ACC112 (cell line): Measurements from ENCODE around the gene MAPT.

Experiments
- H2AFZ ChIP-seq: fragments of 200-600 bp; sonication (generic); one replicate; pipeline ENCODE4 v1.6.0; 2017; ENCODE audit warnings: antibody characterized with exemption, low read length; ENCODE audit not compliant: unreplicated experiment
- H3K27ac ChIP-seq: fragments of 200-600 bp; sonication (generic); 2 replicates; pipeline ENCODE4 v1.5.1; 2014; ENCODE audit warnings: low read depth, mild to moderate bottlenecking, antibody characterized with exemption, low read length, moderate library complexity
- H3K27me3 ChIP-seq: fragments of 200-600 bp; sonication (generic); 2 replicates; pipeline ENCODE4 v1.6.1; 2014; ENCODE audit warnings: mild to moderate bottlenecking, antibody characterized with exemption, low read length, moderate library complexity, mixed read lengths; ENCODE audit not compliant: insufficient read depth
- H3K36me3 ChIP-seq: fragments of 200-600 bp; sonication (generic); 2 replicates; pipeline ENCODE4 v1.6.1; 2016; ENCODE audit warnings: mild to moderate bottlenecking, antibody characterized with exemption, low read length, moderate library complexity, mixed read lengths; ENCODE audit not compliant: insufficient read depth
- H3K4me1 ChIP-seq: fragments of 200-600 bp; sonication (generic); one replicate; pipeline ENCODE4 v1.6.1; 2016; ENCODE audit warnings: low read length, mixed read lengths; ENCODE audit not compliant: insufficient read depth, unreplicated experiment, control insufficient read depth
- H3K4me3 ChIP-seq: fragments of 200-600 bp; sonication (generic); 2 replicates; pipeline ENCODE4 v1.5.1; 2014; ENCODE audit warnings: mild to moderate bottlenecking, low read depth, low read length
- H3K79me2 ChIP-seq: fragments of 200-600 bp; sonication (generic); one replicate; pipeline ENCODE4 v1.6.0; 2016; ENCODE audit warnings: low read length; ENCODE audit not compliant: control insufficient read depth, unreplicated experiment, insufficient read depth

MAPT gene

GRCh38 chr17:46043606-46044005 lies 149.3 kb downstream of the MAPT start:
- no peaks in the 10 kb centered on the region for H3K27me3 ChIP-seq
- peaks cover 4% of the 10 kb centered on the region for H3K4me1 ChIP-seq
- H3K27ac ChIP-seq, result no peak overlapping the region
- H2AFZ ChIP-seq, result no peak overlapping the region
- H3K4me3 ChIP-seq, result no peak overlapping the region
- peaks cover 33% of the 10 kb centered on the region for H3K36me3 ChIP-seq
- H3K79me2 ChIP-seq, result peaks cover 14% of the 10 kb centered on the region

DNA sequence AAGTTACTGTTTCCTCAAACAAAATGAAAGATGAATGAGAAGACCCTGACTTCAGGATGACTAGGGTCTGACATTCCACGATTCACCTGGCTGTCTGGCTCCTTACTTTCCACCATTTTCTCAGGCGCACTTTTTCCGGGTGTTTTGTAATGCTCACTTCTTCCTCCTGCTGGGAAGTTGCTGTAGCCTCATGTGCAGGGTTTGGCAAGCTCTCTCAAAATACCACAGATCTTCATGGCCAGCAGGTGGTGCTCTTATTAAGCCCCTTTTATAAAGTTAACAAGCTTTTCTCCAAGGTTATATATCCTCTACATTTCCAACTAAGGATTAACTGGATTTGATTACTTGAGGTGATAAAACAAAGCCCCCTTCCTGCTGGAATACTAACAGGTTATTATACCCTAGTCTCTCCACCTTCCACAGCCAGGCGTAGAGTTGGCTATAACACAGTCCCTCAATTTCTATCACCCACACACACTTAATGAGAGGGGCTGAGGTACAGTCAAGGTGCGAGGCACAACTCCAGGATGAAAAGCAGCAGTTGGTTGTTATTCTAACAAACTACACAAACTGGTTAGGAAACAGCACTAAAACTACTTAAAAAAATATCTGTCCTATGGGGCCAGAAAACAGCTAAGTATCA lies 150.1 kb downstream of the MAPT start:
- Histone ChIP-seq H3K4me3 (no peak overlapping the region), H3K4me1 (peaks cover 4% of the 10 kb centered on the region), H3K27me3 (no peaks in the 10 kb centered on the region), H3K27ac (no peak overlapping the region), H2AFZ (no peak overlapping the region), H3K36me3 (peaks cover 27% of the 10 kb centered on the region), H3K79me2 (peaks cover 14% of the 10 kb centered on the region)

DNA sequence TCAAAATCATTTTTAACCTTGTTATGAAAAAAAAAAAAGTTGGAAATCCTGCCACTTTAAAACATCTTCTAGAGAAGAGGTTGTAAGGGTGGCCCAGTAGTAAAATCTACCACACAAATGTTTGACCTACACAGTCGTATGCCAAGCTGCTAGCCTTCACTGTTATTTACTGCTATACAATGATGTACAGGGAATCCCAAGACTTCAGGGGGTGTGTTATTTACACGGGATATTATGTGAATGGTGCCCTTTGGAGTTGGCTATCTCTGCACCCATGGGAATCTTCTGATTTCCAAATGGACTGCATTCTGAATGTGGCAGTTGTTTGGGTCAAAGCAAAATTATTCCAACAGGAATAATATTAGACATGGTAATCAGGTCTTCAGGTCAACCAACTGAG lies 150.6 kb downstream of the MAPT start:
- peaks cover 28% of the 10 kb centered on the region for H3K36me3 ChIP-seq
- no peak overlapping the region for H2AFZ ChIP-seq
- H3K4me3 ChIP-seq, result no peak overlapping the region
- H3K27me3 ChIP-seq, result no peaks in the 10 kb centered on the region
- H3K4me1 ChIP-seq, result peaks cover 4% of the 10 kb centered on the region
- peaks cover 14% of the 10 kb centered on the region for H3K79me2 ChIP-seq
- no peak overlapping the region for H3K27ac ChIP-seq

DNA sequence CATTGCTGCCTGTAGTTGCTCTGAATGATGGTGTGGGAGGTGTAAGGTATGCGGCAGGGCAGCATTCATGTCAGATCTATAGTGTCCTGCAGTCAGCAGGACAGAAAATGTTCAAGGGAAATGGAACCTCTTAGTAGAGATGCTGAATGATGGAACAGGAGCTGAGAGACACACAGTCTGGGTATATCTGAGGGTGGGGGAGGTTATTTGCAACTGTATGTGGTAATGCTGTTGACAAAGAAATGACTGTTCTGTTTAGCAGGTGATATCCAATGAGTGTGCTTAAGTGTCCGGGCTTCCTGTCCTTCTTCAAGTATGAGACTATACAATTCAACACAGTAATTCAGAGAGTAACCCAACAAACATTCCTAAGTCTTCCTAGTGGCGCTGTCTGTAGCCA lies 151.3 kb downstream of the MAPT start:
- Histone ChIP-seq H3K36me3 (peaks cover 30% of the 10 kb centered on the region), H3K4me3 (no peak overlapping the region), H3K4me1 (peaks cover 4% of the 10 kb centered on the region), H3K27ac (no peak overlapping the region), H2AFZ (no peak overlapping the region), H3K79me2 (peaks cover 14% of the 10 kb centered on the region), H3K27me3 (no peaks in the 10 kb centered on the region)

DNA sequence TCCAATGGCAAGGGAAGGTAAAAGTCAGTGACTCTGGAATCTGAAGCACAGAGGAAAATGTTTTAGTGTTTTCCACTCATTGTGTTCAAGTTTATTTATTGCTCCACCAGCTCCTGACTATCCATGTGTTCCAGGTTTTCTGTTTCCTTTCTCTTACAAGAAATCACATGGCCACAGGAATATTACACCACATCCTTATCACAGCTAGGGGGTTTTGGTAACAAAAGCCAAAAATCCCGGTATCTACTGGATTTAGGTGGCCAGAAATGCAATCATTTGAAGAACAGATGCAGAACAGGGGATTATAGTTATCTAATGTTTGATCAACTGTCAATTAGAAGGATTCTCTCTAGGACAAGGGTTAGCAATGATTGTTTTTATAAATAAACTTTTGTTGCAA lies 152.6 kb downstream of the MAPT start:
- Histone ChIP-seq H3K27ac (peak overlapping the region; percentile 40), H2AFZ (no peak overlapping the region), H3K79me2 (peaks cover 25% of the 10 kb centered on the region), H3K27me3 (no peaks in the 10 kb centered on the region), H3K4me3 (no peak overlapping the region), H3K36me3 (peaks cover 43% of the 10 kb centered on the region), H3K4me1 (peaks cover 6% of the 10 kb centered on the region)

- Histone ChIP-seq H3K36me3 (peaks cover 44% of the 10 kb centered on the region), H3K4me3 (no peak overlapping the region), H3K27ac (peak overlapping the region; percentile 40; the same call in 1 of the 2 replicates), H3K27me3 (no peaks in the 10 kb centered on the region), H3K4me1 (peaks cover 7% of the 10 kb centered on the region), H2AFZ (no peak overlapping the region), H3K79me2 (peaks cover 24% of the 10 kb centered on the region)
These were observed 153.0 kb downstream of the MAPT start for GRCh38 chr17:46047398-46047797.

- Histone ChIP-seq H3K4me3 (no peak overlapping the region), H3K27me3 (no peaks in the 10 kb centered on the region), H3K36me3 (peaks cover 41% of the 10 kb centered on the region), H2AFZ (no peak overlapping the region), H3K79me2 (peaks cover 21% of the 10 kb centered on the region), H3K27ac (no peak overlapping the region), H3K4me1 (peaks cover 7% of the 10 kb centered on the region)
These were observed 153.5 kb downstream of the MAPT start for GRCh38 chr17:46047856-46048255.

DNA sequence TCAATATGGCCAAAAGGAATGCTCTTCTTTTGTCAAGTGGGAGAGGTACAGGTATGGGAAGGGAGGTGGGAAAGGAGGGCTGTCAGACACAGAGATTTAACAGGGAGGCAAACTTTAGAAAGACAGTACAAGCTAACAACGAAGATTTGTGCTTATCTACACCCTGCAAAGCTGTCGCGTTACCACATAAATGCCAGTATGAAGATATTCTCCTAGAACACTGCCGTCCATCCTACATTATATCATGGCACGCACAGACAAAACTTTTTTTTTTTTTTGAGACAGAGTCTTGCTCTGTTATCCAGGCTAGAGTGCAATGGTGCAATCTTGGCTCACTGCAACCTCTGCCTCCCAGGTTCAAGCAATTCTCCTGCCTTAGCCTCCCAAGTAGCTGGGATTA lies 155.3 kb downstream of the MAPT start:
- Histone ChIP-seq H3K27me3 (no peaks in the 10 kb centered on the region), H3K4me3 (no peak overlapping the region), H2AFZ (no peak overlapping the region), H3K27ac (no peak overlapping the region), H3K4me1 (peaks cover 13% of the 10 kb centered on the region), H3K79me2 (peaks cover 19% of the 10 kb centered on the region), H3K36me3 (peaks cover 28% of the 10 kb centered on the region)

DNA sequence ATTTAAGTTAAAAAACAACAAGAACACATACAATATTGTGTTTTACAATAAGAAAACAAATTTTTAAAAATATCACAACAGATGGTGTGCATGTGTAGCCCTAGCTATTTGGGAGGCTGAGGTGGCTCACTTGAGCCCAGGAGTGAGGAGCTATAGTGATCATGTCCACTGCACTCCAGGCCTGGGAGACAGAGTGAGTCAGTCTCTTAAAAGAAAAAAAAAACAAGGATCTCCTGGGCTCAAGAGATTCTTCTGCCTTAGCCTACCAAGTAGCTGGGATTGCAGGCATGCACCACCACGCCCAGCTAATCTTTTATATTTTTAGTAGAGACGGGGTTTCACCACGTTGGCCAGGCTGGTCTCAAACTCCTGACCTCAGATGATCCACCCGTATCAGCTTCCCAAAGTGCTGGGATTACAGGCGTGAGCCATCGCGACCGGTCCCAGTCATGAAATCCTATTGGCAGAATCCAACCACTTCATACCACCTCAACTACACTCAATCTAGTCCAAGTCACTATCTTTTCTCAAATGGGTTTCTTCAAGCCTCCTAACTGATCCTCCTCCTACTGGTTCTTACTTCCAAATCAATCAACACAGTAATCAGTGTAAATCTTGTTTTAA lies 159.7 kb downstream of the MAPT start:
- H3K4me1 ChIP-seq, result peaks cover 30% of the 10 kb centered on the region
- H3K4me3 ChIP-seq, result no peak overlapping the region
- no peak overlapping the region for H2AFZ ChIP-seq
- no peak overlapping the region for H3K27ac ChIP-seq
- peaks cover 26% of the 10 kb centered on the region for H3K36me3 ChIP-seq
- peaks cover 22% of the 10 kb centered on the region for H3K79me2 ChIP-seq
- no peaks in the 10 kb centered on the region for H3K27me3 ChIP-seq

GRCh38 chr17:46056800-46057304 lies 162.5 kb downstream of the MAPT start:
- H3K27me3 ChIP-seq, result no peaks in the 10 kb centered on the region
- H3K79me2 ChIP-seq, result peaks cover 15% of the 10 kb centered on the region
- peaks cover 7% of the 10 kb centered on the region; the same call in 1 of the 2 replicates for H3K36me3 ChIP-seq
- peaks cover 28% of the 10 kb centered on the region for H3K4me1 ChIP-seq
- H2AFZ ChIP-seq, result no peak overlapping the region
- peak overlapping the region; percentile 80 for H3K27ac ChIP-seq
- no peak overlapping the region; the same call in 1 of the 2 replicates for H3K4me3 ChIP-seq

DNA sequence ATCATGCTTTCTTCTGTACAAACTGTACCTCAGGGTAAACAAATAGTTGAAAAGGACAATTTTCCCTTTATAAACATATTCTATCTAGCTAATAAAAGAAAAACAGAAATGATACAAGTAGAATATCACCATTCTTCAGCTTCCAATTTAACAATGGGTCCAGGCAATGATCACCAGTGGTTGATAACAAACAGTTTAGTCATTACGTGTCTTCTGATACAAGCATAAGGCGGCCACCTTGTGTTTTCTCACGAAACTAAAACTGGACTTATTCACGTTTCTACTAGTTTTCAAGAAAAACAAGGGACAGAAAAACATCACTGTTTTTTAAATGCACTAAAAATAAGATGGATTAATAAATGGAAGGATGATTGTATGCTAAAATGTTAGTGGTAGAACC lies 163.0 kb downstream of the MAPT start:
- Histone ChIP-seq H3K4me1 (peaks cover 27% of the 10 kb centered on the region), H3K4me3 (no peak overlapping the region), H3K36me3 (peaks cover 6% of the 10 kb centered on the region; the same call in 1 of the 2 replicates), H3K79me2 (peaks cover 12% of the 10 kb centered on the region), H3K27ac (peak overlapping the region; percentile 80), H3K27me3 (no peaks in the 10 kb centered on the region), H2AFZ (no peak overlapping the region)
